WTC11 (cell line): ENCODE results near the gene PYGB.

Experiments
- FOXJ3 ChIP-seq: sonication (generic); formaldehyde crosslinking; IDR thresholded peaks from 2 replicates; pipeline ENCODE4 v1.9.0; 2021; ENCODE audit warnings: missing genetic modification reagents, mild to moderate bottlenecking, borderline replicate concordance
- JUN ChIP-seq: sonication (generic); formaldehyde crosslinking; IDR thresholded peaks from 2 replicates; pipeline ENCODE4 v1.8.0; 2023; ENCODE audit warnings: mild to moderate bottlenecking, missing genetic modification reagents
- NFYB ChIP-seq: sonication (generic); formaldehyde crosslinking; conservative IDR thresholded peaks from 2 replicates; pipeline ENCODE4 v1.8.0; 2022; ENCODE audit warnings: low read depth, missing genetic modification reagents
- SP1 ChIP-seq: sonication (generic); formaldehyde crosslinking; conservative IDR thresholded peaks from 2 replicates; pipeline ENCODE4 v1.8.1; 2022; ENCODE audit warnings: missing genetic modification reagents
- TEAD1 ChIP-seq: sonication (generic); formaldehyde crosslinking; IDR thresholded peaks from 2 replicates; pipeline ENCODE4 v1.8.0; 2022; ENCODE audit warnings: mild to moderate bottlenecking, missing genetic modification reagents
- TF ChIP-seq, protein P1 (sequence below): fragments of 200-600 bp; IDR thresholded peaks from 2 replicates; pipeline ENCODE4 v1.8.0; 2022; ENCODE audit warnings: antibody characterized with exemption
- TF ChIP-seq, protein P2 (sequence below): sonication (generic); formaldehyde crosslinking; IDR thresholded peaks from 2 replicates; pipeline ENCODE4 v1.8.1; 2022; ENCODE audit warnings: mild to moderate bottlenecking, missing genetic modification reagents, moderate library complexity, borderline replicate concordance
- TF ChIP-seq, protein P3 (sequence below): sonication (generic); formaldehyde crosslinking; conservative IDR thresholded peaks from 2 replicates; pipeline ENCODE4 v1.8.1; 2023; ENCODE audit warnings: mild to moderate bottlenecking, low read depth, missing genetic modification reagents, moderate library complexity
- TF ChIP-seq, protein P4 (sequence below): fragments of 250-450 bp; sonication (Bioruptor Pico); IDR thresholded peaks from 2 replicates; pipeline ENCODE4 v1.8.0; 2021; ENCODE audit warnings: mild to moderate bottlenecking
- TF ChIP-seq, protein P5 (sequence below): sonication (generic); formaldehyde crosslinking; IDR thresholded peaks from 2 replicates; pipeline ENCODE4 v1.8.0; 2022; ENCODE audit warnings: mild to moderate bottlenecking, missing genetic modification reagents
- TF ChIP-seq, protein P6 (sequence below): sonication (generic); formaldehyde crosslinking; IDR thresholded peaks from 2 replicates; pipeline ENCODE4 v1.8.0; 2022; ENCODE audit warnings: mild to moderate bottlenecking, missing genetic modification reagents
- TF ChIP-seq, protein P7 (sequence below): sonication (generic); formaldehyde crosslinking; IDR thresholded peaks from 2 replicates; pipeline ENCODE4 v1.8.1; 2023; ENCODE audit warnings: mild to moderate bottlenecking, missing genetic modification reagents, moderate library complexity
- TF ChIP-seq, protein P8 (sequence below): sonication (generic); formaldehyde crosslinking; IDR thresholded peaks from 2 replicates; pipeline ENCODE4 v1.8.0; 2022; ENCODE audit warnings: mild to moderate bottlenecking, missing genetic modification reagents

DNA sequence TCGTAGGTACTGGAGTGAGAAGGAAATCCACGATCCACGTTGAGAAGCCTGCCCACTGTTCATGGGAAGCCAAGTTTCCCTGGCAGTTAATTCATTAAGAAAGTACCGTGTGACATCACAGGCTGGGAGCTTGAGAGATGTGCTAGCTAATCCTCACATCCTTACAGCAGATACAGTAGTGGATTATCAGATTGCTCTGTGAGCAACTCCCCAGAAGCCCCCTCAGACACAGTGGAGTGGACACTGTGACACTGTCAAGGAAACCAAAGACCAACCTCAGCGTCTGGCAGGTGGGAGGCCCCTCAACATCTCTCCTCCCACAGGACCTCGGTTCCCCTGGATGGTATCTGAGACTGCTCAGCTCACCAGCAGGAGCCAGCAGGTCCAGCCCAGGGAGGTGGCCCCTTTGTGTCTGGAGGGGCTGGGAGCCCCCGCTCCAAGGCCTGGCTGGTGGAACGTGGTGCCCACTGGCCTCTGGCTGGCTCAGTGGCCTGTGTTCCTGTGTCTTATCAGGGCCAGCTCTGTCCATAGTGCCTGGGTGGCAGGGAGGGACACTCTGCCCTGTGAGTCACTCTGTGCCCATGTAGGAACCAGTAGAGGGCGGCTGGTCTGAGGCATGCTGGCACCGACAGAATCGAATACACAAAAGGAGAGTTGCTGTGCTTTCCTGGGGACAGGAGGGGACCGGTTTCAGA is 7.2 kb downstream of the PYGB start:
- TF ChIP-seq, protein P1, sequence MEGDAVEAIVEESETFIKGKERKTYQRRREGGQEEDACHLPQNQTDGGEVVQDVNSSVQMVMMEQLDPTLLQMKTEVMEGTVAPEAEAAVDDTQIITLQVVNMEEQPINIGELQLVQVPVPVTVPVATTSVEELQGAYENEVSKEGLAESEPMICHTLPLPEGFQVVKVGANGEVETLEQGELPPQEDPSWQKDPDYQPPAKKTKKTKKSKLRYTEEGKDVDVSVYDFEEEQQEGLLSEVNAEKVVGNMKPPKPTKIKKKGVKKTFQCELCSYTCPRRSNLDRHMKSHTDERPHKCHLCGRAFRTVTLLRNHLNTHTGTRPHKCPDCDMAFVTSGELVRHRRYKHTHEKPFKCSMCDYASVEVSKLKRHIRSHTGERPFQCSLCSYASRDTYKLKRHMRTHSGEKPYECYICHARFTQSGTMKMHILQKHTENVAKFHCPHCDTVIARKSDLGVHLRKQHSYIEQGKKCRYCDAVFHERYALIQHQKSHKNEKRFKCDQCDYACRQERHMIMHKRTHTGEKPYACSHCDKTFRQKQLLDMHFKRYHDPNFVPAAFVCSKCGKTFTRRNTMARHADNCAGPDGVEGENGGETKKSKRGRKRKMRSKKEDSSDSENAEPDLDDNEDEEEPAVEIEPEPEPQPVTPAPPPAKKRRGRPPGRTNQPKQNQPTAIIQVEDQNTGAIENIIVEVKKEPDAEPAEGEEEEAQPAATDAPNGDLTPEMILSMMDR, result no peak
- TF ChIP-seq JUN (no peak), SP1 (CRISPR knock-in tag) (no peak), FOXJ3 (CRISPR knock-in tag) (no peak), TEAD1 (CRISPR knock-in tag) (no peak), NFYB (CRISPR knock-in tag) (no peak)
- TF ChIP-seq, protein P2, sequence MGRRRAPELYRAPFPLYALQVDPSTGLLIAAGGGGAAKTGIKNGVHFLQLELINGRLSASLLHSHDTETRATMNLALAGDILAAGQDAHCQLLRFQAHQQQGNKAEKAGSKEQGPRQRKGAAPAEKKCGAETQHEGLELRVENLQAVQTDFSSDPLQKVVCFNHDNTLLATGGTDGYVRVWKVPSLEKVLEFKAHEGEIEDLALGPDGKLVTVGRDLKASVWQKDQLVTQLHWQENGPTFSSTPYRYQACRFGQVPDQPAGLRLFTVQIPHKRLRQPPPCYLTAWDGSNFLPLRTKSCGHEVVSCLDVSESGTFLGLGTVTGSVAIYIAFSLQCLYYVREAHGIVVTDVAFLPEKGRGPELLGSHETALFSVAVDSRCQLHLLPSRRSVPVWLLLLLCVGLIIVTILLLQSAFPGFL (CRISPR knock-in tag), result no peak
- TF ChIP-seq, protein P3, sequence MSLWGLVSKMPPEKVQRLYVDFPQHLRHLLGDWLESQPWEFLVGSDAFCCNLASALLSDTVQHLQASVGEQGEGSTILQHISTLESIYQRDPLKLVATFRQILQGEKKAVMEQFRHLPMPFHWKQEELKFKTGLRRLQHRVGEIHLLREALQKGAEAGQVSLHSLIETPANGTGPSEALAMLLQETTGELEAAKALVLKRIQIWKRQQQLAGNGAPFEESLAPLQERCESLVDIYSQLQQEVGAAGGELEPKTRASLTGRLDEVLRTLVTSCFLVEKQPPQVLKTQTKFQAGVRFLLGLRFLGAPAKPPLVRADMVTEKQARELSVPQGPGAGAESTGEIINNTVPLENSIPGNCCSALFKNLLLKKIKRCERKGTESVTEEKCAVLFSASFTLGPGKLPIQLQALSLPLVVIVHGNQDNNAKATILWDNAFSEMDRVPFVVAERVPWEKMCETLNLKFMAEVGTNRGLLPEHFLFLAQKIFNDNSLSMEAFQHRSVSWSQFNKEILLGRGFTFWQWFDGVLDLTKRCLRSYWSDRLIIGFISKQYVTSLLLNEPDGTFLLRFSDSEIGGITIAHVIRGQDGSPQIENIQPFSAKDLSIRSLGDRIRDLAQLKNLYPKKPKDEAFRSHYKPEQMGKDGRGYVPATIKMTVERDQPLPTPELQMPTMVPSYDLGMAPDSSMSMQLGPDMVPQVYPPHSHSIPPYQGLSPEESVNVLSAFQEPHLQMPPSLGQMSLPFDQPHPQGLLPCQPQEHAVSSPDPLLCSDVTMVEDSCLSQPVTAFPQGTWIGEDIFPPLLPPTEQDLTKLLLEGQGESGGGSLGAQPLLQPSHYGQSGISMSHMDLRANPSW (CRISPR knock-in tag), result no peak
- TF ChIP-seq, protein P4, sequence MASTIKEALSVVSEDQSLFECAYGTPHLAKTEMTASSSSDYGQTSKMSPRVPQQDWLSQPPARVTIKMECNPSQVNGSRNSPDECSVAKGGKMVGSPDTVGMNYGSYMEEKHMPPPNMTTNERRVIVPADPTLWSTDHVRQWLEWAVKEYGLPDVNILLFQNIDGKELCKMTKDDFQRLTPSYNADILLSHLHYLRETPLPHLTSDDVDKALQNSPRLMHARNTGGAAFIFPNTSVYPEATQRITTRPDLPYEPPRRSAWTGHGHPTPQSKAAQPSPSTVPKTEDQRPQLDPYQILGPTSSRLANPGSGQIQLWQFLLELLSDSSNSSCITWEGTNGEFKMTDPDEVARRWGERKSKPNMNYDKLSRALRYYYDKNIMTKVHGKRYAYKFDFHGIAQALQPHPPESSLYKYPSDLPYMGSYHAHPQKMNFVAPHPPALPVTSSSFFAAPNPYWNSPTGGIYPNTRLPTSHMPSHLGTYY (CRISPR knock-in tag), result no peak
- TF ChIP-seq, protein P5, sequence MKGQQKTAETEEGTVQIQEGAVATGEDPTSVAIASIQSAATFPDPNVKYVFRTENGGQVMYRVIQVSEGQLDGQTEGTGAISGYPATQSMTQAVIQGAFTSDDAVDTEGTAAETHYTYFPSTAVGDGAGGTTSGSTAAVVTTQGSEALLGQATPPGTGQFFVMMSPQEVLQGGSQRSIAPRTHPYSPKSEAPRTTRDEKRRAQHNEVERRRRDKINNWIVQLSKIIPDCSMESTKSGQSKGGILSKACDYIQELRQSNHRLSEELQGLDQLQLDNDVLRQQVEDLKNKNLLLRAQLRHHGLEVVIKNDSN (CRISPR knock-in tag), result no peak
- TF ChIP-seq, protein P6, sequence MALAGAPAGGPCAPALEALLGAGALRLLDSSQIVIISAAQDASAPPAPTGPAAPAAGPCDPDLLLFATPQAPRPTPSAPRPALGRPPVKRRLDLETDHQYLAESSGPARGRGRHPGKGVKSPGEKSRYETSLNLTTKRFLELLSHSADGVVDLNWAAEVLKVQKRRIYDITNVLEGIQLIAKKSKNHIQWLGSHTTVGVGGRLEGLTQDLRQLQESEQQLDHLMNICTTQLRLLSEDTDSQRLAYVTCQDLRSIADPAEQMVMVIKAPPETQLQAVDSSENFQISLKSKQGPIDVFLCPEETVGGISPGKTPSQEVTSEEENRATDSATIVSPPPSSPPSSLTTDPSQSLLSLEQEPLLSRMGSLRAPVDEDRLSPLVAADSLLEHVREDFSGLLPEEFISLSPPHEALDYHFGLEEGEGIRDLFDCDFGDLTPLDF (CRISPR knock-in tag), result no peak
- TF ChIP-seq, protein P7, sequence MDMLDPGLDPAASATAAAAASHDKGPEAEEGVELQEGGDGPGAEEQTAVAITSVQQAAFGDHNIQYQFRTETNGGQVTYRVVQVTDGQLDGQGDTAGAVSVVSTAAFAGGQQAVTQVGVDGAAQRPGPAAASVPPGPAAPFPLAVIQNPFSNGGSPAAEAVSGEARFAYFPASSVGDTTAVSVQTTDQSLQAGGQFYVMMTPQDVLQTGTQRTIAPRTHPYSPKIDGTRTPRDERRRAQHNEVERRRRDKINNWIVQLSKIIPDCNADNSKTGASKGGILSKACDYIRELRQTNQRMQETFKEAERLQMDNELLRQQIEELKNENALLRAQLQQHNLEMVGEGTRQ (CRISPR knock-in tag), result no peak
- TF ChIP-seq, protein P8, sequence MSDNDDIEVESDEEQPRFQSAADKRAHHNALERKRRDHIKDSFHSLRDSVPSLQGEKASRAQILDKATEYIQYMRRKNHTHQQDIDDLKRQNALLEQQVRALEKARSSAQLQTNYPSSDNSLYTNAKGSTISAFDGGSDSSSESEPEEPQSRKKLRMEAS, result no peak
